ENCODE data around the gene LARP4B. TPM values are rescaled to one million over a fixed set of nuclear protein-coding genes. Genes with fewer than 3 reads are reported as not detected.

The LARP4B gene
- total RNA-seq, 1 experiment from 2014 or later: 122 TPM

DNA sequence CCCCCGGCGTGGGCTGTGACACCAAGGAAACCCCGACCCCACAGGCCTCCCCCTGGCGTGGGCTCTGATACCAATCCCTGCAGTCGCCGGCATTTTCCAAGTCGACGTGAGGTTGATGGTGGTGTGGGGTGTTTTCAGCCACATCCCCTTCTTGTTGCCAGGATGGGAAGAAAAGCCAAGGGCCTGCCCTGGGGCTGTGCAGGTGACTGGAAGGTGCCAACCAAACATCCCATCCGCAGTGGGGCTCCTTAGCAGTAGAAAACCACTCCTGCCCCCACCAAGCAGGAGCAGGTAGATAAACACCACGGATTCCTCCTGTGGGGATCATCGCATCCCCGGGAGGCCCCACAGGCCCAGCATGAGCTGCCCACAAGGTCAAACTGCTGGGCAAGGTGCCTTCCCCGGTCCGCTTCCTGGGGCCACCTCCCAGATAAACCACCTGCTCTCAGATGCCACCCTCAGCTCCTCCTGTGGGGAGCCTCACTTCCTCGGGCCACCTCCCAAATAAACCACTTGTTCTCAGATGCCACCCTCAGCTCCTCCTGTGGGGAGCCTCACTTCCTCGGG is 153.5 kb downstream of the LARP4B start (continued):
- TF ChIP-seq, protein P1, sequence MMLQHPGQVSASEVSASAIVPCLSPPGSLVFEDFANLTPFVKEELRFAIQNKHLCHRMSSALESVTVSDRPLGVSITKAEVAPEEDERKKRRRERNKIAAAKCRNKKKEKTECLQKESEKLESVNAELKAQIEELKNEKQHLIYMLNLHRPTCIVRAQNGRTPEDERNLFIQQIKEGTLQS (IDR thresholded peaks at IDR 0.05): no peak
- TF ChIP-seq SRF (IDR thresholded peaks at IDR 0.05; ENCODE audit: low read depth): no peak
- no peak for TF ChIP-seq YY1 (IDR thresholded peaks at IDR 0.05; ENCODE audit: extremely low read depth, insufficient replicate concordance, low read depth, low read length)
- TF ChIP-seq SIN3A (IDR thresholded peaks at IDR 0.05; ENCODE audit: low read depth): no peak

DNA sequence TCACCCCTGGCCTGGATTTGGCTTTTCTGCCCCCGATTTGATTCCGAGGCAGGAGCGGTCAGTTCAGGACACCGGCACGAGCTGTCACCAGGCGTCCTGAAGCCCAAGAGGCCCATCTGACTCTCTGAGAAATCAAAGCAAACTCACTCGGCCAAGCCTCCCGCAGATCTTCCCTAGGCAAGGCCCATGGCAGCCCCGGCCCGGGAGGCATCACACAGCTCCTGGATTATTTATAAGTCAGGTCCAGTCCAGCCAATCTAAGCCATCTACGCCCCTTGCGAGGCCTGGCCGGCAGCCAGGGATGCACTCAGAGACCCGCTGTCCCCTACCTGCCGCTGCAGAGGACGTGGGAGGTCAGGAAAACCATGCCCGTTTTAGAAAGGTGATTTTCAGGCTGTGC is 154.7 kb downstream of the LARP4B start:
- ChIA-PET CTCF (no interaction called here), POLR2A (no interaction called here)

More for the DNA sequence above, 154.7 kb downstream of the LARP4B start:
- no peak overlapping the region for H3K9ac ChIP-seq (ENCODE audit: low read length)
- no peaks in the 10 kb centered on the region for H3K27me3 ChIP-seq (ENCODE audit: insufficient read depth, low read length)
- H3K9me2 ChIP-seq (ENCODE audit: insufficient read depth): no peaks in the 10 kb centered on the region
- RAD21 ChIA-PET (ENCODE audit: low non-redundant PET in 1 of 2, low total read pairs in 2 of 2, uncharacterized antibody in 2 of 2, unreplicated experiment in 2 of 2): no interaction called here
- ATAC-seq (no peak), DNase-seq (ENCODE audit: low read depth, low spot score) (no peak)
- peaks cover 5 to 15% of the 10 kb centered on the region in 2 experiments; a peak in 3 of 4 replicates for H3K4me1 ChIP-seq (ENCODE audit: control insufficient read depth in 1 of 2, insufficient read depth in 2 of 2, low read length in 2 of 2)
- no TSS peak for BruUV-seq (replicated peaks)
- H3K27ac ChIP-seq (ENCODE audit: low read depth, low read length): no peak overlapping the region
- no peaks in the 10 kb centered on the region for H3K9me3 ChIP-seq (ENCODE audit: control insufficient read depth in 1 of 2, insufficient read depth in 1 of 2, low read depth in 1 of 2, low read length in 2 of 2)
- H4K20me1 ChIP-seq (ENCODE audit: insufficient read depth): no peaks in the 10 kb centered on the region
- intact Hi-C loops (cut with micrococcal nuclease): no loop called here
- no peaks in the 10 kb centered on the region for H3K36me3 ChIP-seq (ENCODE audit: control insufficient read depth in 1 of 2, insufficient read depth in 2 of 2, low read length in 2 of 2)
- no peak overlapping the region for H2AFZ ChIP-seq (ENCODE audit: low read depth, low read length, poor library complexity, severe bottlenecking)
- TF ChIP-seq ZNF274 (IDR thresholded peaks at IDR 0.05; ENCODE audit: low read depth, low read length) (no peak), EZH2 (IDR thresholded peaks at IDR 0.05) (no peak), ELF1 (IDR thresholded peaks at IDR 0.05; ENCODE audit: borderline replicate concordance, low read depth) (no peak), JUND (IDR thresholded peaks at IDR 0.05) (no peak), CEBPB (IDR thresholded peaks at IDR 0.05; ENCODE audit: low read depth) (no peak)
- TF ChIP-seq, protein P2, sequence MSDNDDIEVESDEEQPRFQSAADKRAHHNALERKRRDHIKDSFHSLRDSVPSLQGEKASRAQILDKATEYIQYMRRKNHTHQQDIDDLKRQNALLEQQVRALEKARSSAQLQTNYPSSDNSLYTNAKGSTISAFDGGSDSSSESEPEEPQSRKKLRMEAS (IDR thresholded peaks at IDR 0.05): no peak
- no peaks in the 10 kb centered on the region for H3K79me2 ChIP-seq (ENCODE audit: insufficient read depth, low read length)
- no peak overlapping the region for H3K4me2 ChIP-seq (ENCODE audit: low read length)
- H3K4me3 ChIP-seq (replicated peaks in 1 of 2; ENCODE audit: low read depth in 1 of 2, low read length in 2 of 2): no peak overlapping the region

Data from HCT116 (cell line).